Measurements from ENCODE around the gene ABHD16A.

The ABHD16A gene

GRCh38 chr6:31742894-31743293, 39.8 kb upstream of the ABHD16A start:
- Mint-ChIP-seq H3K27ac (peak overlapping the region; percentile 87), H3K4me3 (no peak overlapping the region), H3K36me3 (ENCODE audit: low read depth) (peaks cover 30% of the 10 kb centered on the region), H3K9me3 (no peaks in the 10 kb centered on the region), H3K27me3 (ENCODE audit: low read depth, poor library complexity) (peaks cover 3% of the 10 kb centered on the region), H3K4me1 (peaks cover 86% of the 10 kb centered on the region)
- no peak for DNase-seq
- TF ChIP-seq CTCF (IDR thresholded peaks at IDR 0.05) = no peak

- peaks cover 23% of the 10 kb centered on the region for H3K36me3 Mint-ChIP-seq (ENCODE audit: low read depth)
- DNase-seq = no peak
- no peak overlapping the region for H3K27ac Mint-ChIP-seq
- no peak for TF ChIP-seq CTCF (IDR thresholded peaks at IDR 0.05)
- no peaks in the 10 kb centered on the region for H3K9me3 Mint-ChIP-seq
- peaks cover 90% of the 10 kb centered on the region for H3K4me1 Mint-ChIP-seq
- peak overlapping the region; percentile 37 for H3K4me3 Mint-ChIP-seq
- H3K27me3 Mint-ChIP-seq (ENCODE audit: low read depth, poor library complexity) = peaks cover 3% of the 10 kb centered on the region
Measured at GRCh38 chr6:31741815-31742214, 38.7 kb upstream of the ABHD16A start.

- H3K4me1 Mint-ChIP-seq = peaks cover 96% of the 10 kb centered on the region
- H3K27me3 Mint-ChIP-seq (ENCODE audit: low read depth, poor library complexity) = peaks cover 3% of the 10 kb centered on the region
Measured at GRCh38 chr6:31740397-31741223, 37.5 kb upstream of the ABHD16A start.

GRCh38 chr6:31739639-31740396, 36.7 kb upstream of the ABHD16A start, which contains the start of gene MSH5:
MSH5 (plus strand) TSS chr6:31740005; CDS start chr6:31740467, 462 bp downstream.
- peak; percentile 95 for DNase-seq
- H3K27ac Mint-ChIP-seq = peak within 1 kb of the TSS; percentile 99
- TF ChIP-seq CTCF (IDR thresholded peaks at IDR 0.05) = no peak

More at GRCh38 chr6:31740397-31741223, 37.5 kb upstream of the ABHD16A start:
- TF ChIP-seq CTCF (IDR thresholded peaks at IDR 0.05) = no peak
- Mint-ChIP-seq H3K9me3 (no peaks in the 10 kb centered on the region), H3K27ac (no peak overlapping the region), H3K36me3 (ENCODE audit: low read depth) (peaks cover 22% of the 10 kb centered on the region), H3K4me3 (peak overlapping the region; percentile 98)
- DNase-seq = no peak

GRCh38 chr6:31737991-31738979, 35.2 kb upstream of the ABHD16A start:
- H3K4me3 Mint-ChIP-seq = peak overlapping the region; percentile 98
- peaks cover 89% of the 10 kb centered on the region for H3K4me1 Mint-ChIP-seq
- peak overlapping the region; percentile 99 for H3K27ac Mint-ChIP-seq
- no peak for TF ChIP-seq CTCF (IDR thresholded peaks at IDR 0.05)
- peaks cover 3% of the 10 kb centered on the region for H3K27me3 Mint-ChIP-seq (ENCODE audit: low read depth, poor library complexity)
- H3K36me3 Mint-ChIP-seq (ENCODE audit: low read depth) = peaks cover 29% of the 10 kb centered on the region
- no peaks in the 10 kb centered on the region for H3K9me3 Mint-ChIP-seq
- no peak for DNase-seq

More at GRCh38 chr6:31739639-31740396, 36.7 kb upstream of the ABHD16A start, which contains the start of gene MSH5:
- Mint-ChIP-seq H3K9me3 (no peaks in the 10 kb centered on the region), H3K4me1 (peaks cover 91% of the 10 kb centered on the region), H3K4me3 (peak within 1 kb of the TSS; percentile 98), H3K27me3 (ENCODE audit: low read depth, poor library complexity) (peaks cover 3% of the 10 kb centered on the region), H3K36me3 (ENCODE audit: low read depth) (peaks cover 22% of the 10 kb centered on the region)
